GM12891 (cell line): ENCODE results near the gene LPAR6.

Experiments
- POLR2A ChIP-seq: IDR thresholded peaks from 2 replicates; pipeline ENCODE4 v1.6.1; 2011; ENCODE audit warnings: low read depth, low read length, control low read depth
- POLR2AphosphoS5 ChIP-seq: IDR thresholded peaks from 2 replicates; pipeline ENCODE4 v1.6.1; 2011; ENCODE audit warnings: low read depth, low read length, control low read depth
- TAF1 ChIP-seq: IDR thresholded peaks from 2 replicates; pipeline ENCODE4 v1.6.1; 2011; ENCODE audit warnings: low read depth, low read length, control low read depth

- TF ChIP-seq POLR2AphosphoS5 (no peak), POLR2A (no peak), TAF1 (no peak)
Observed at GRCh38 chr13:48403913-48404312, 9.0 kb downstream of the LPAR6 start.
